Measurements from ENCODE around the gene RPL7A.

DNA sequence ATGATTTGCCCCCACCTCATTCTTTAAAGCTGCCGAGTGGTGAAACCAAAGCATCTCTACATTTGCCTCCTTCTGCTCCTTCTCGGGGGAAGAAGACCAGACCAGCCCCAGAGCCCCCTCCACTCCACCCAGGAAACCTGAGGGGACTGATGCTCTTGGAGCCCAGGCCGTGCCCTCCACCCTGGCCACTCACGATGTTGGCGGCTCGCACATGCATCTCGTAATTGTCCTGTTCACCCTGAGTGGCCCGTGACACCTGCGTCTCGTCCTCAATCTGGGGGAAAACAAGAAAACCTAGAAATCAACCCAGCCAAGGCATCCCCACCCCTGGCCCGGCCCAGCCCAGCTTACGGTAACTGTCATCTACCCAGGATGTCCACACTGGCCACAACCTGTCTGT, 3.0 kb upstream of the RPL7A start:
- no peak for TF ChIP-seq EZH2 (IDR thresholded peaks at IDR 0.05; ENCODE audit: borderline replicate concordance, low read depth, low read length, severe bottlenecking)
- TF ChIP-seq POLR2AphosphoS5 (IDR thresholded peaks at IDR 0.05; ENCODE audit: insufficient read depth, low read depth, low read length): no peak
- TF ChIP-seq, protein P1, sequence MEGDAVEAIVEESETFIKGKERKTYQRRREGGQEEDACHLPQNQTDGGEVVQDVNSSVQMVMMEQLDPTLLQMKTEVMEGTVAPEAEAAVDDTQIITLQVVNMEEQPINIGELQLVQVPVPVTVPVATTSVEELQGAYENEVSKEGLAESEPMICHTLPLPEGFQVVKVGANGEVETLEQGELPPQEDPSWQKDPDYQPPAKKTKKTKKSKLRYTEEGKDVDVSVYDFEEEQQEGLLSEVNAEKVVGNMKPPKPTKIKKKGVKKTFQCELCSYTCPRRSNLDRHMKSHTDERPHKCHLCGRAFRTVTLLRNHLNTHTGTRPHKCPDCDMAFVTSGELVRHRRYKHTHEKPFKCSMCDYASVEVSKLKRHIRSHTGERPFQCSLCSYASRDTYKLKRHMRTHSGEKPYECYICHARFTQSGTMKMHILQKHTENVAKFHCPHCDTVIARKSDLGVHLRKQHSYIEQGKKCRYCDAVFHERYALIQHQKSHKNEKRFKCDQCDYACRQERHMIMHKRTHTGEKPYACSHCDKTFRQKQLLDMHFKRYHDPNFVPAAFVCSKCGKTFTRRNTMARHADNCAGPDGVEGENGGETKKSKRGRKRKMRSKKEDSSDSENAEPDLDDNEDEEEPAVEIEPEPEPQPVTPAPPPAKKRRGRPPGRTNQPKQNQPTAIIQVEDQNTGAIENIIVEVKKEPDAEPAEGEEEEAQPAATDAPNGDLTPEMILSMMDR (IDR thresholded peaks at IDR 0.05; ENCODE audit: extremely low read depth in 1 of 2, insufficient read depth in 1 of 2, low read depth in 1 of 2, low read length in 2 of 2): no peak
